Measurements from ENCODE around the gene KRT76. TPM values are rescaled to one million over a fixed set of nuclear protein-coding genes. Genes with fewer than 3 reads are reported as not detected.
"Not testable (repeated sequence)": the region's sequence is repeated elsewhere in the genome, so short reads cannot be mapped to it uniquely, and the experiment has no call there.

The KRT76 gene
- polyA plus RNA-seq, 1 donor, result not detected

GRCh38 chr12:52781399-52782082, 4.4 kb upstream of the KRT76 start:
- DNase-seq, result no peak

GRCh38 chr12:52779914-52780313, 2.8 kb upstream of the KRT76 start:
- no peak for DNase-seq

- no peak for DNase-seq
Measured at GRCh38 chr12:52778833-52779232, 1.7 kb upstream of the KRT76 start.

GRCh38 chr12:52777566-52777965, 421 bp upstream of the KRT76 start:
- DNase-seq, result no peak

GRCh38 chr12:52776435-52776834, 710 bp downstream of the KRT76 start:
- no peak for DNase-seq

GRCh38 chr12:52774629-52775250, 2.4 kb downstream of the KRT76 start:
- DNase-seq, result no peak

GRCh38 chr12:52772772-52773171, 4.4 kb downstream of the KRT76 start:
- DNase-seq, result no peak

- DNase-seq, result no peak
Measured at GRCh38 chr12:52772188-52772587, 5.0 kb downstream of the KRT76 start.

- DNase-seq, result no peak
Measured at GRCh38 chr12:52771505-52771904, 5.6 kb downstream of the KRT76 start.

GRCh38 chr12:52771088-52771487, 6.1 kb downstream of the KRT76 start:
- no peak for DNase-seq

GRCh38 chr12:52769946-52770345, 7.2 kb downstream of the KRT76 start:
- DNase-seq, result no peak

- no peak for DNase-seq
Measured at GRCh38 chr12:52769354-52769753, 7.8 kb downstream of the KRT76 start.

GRCh38 chr12:52768479-52769200, 8.5 kb downstream of the KRT76 start:
- no peak for DNase-seq

- DNase-seq, result no peak
Measured at GRCh38 chr12:52767427-52767826, 9.7 kb downstream of the KRT76 start.

- DNase-seq, result no peak
Measured at GRCh38 chr12:52767020-52767379, 10.1 kb downstream of the KRT76 start.

- DNase-seq, result no peak
Measured at GRCh38 chr12:52766351-52767019, 10.7 kb downstream of the KRT76 start.

- DNase-seq, result no peak
Measured at GRCh38 chr12:52765702-52766101, 11.4 kb downstream of the KRT76 start.

- no peak for DNase-seq
Measured at GRCh38 chr12:52763991-52764390, 13.2 kb downstream of the KRT76 start.

- no peak for DNase-seq
Measured at GRCh38 chr12:52763036-52763659, 14.0 kb downstream of the KRT76 start.

GRCh38 chr12:52761802-52762201, 15.3 kb downstream of the KRT76 start:
- no peak for DNase-seq

- not testable (repeated sequence) for DNase-seq
Measured at GRCh38 chr12:52761218-52761617, 15.9 kb downstream of the KRT76 start.

GRCh38 chr12:52760623-52761022, 16.5 kb downstream of the KRT76 start:
- DNase-seq, result no peak
